Kidney (tissue), 14 donors: Measurements from ENCODE around the gene RAMP3. TPM values are rescaled to one million over a fixed set of nuclear protein-coding genes. Genes with fewer than 3 reads are reported as not detected.

ENCODE experiments used
- DNase-seq, 5 donors: peaks; one replicate each; pipeline ENCODE4 v3.0.0-alpha.2; 2013 to 2020
- FAIRE-seq: peaks from 2 replicates; lab custom pipeline; 2012; peaks lifted over from hg19 to GRCh38; lab: Jason Lieb, UNC
- H3K27ac ChIP-seq, 2 donors: one replicate each; pipeline ENCODE4 v1.7.0; 2013; ENCODE audit warnings: low read depth in 2 of 2, low read length in 2 of 2, inconsistent platforms in 1 of 2
- H3K27me3 ChIP-seq: one replicate; pipeline ENCODE4 v1.7.1; 2013; ENCODE audit warnings: low read length, inconsistent platforms; ENCODE audit not compliant: control insufficient read depth, insufficient read depth
- H3K36me3 ChIP-seq, 3 donors: one replicate each; pipeline versions ENCODE4 v1.7.0 to v1.7.1; 2013; ENCODE audit warnings: low read length in 3 of 3, control low read depth in 1 of 3, inconsistent platforms in 1 of 3; ENCODE audit not compliant: insufficient read depth in 3 of 3, control insufficient read depth in 2 of 3
- H3K4me1 ChIP-seq, 3 donors: one replicate each; pipeline versions ENCODE4 v1.7.0 to v1.7.1; 2013; ENCODE audit warnings: low read length in 3 of 3, inconsistent platforms in 1 of 3, low read depth in 1 of 3; ENCODE audit not compliant: control insufficient read depth in 2 of 3, insufficient read depth in 2 of 3
- H3K4me3 ChIP-seq, 3 donors: one replicate each; pipeline versions ENCODE4 v1.7.0 to v1.8.1; 2013; ENCODE audit warnings: low read length in 3 of 3, control low read depth in 1 of 3, inconsistent platforms in 1 of 3
- H3K9ac ChIP-seq, 3 donors: one replicate each; pipeline versions ENCODE4 v1.7.0 to v1.7.1; 2013; ENCODE audit warnings: low read length in 3 of 3, control low read depth in 1 of 3, inconsistent platforms in 1 of 3
- H3K9me3 ChIP-seq, 3 donors: one replicate each; pipeline versions ENCODE4 v1.7.0 to v1.7.1; 2013; ENCODE audit warnings: low read length in 3 of 3, control low read depth in 1 of 3, inconsistent platforms in 1 of 3; ENCODE audit not compliant: control insufficient read depth in 2 of 3, insufficient read depth in 1 of 3
- CTCF ChIP-seq: IDR thresholded peaks from 3 replicates; pipeline ENCODE4 v1.5.1; 2012; ENCODE audit warnings: mild to moderate bottlenecking, moderate library complexity, borderline replicate concordance; ENCODE audit not compliant: insufficient read depth; ENCODE audit errors: extremely low read depth
- intact Hi-C: fragments of 100-400 bp; cut with DNase I; formaldehyde crosslinking; loops from one replicate; pipeline ENCODE4 v1.11.1; 2022
- polyA plus RNA-seq: library from polyadenylated mRNA; stranded (reverse); fragments of 350-450 nt; fragmentation: Illumina TruSeq; extraction: RNeasy Lipid Tissue Mini Kit (QIAGEN cat#74804); gene quantifications from one replicate; pipeline ENCODE4 v1.2.3, GENCODE V29; 2014; ENCODE audit warnings: low read depth, low replicate concordance; ENCODE audit not compliant: insufficient read depth
- total RNA-seq: library from RNA; stranded (reverse); fragmentation: NEBNext Ultra II Directional; extraction: Animal tissue kit (Norgen Biotek cat#: 25700); gene quantifications from one replicate; pipeline ENCODE4 v1.2.1, GENCODE V29; 2021
- donor health status: control.
- donor health status: control.
- donor health status: control.
- donor health status: control.
- donor health status: control.
- donor health status: DM: yes; HTN: yes; CAD: no.
- donor health status: Normal renal cell carcinoma (clear cell type).

The RAMP3 gene
- total and polyA plus RNA-seq, 2 donors from 2014 or later, result 82.6 to 168 TPM

DNA sequence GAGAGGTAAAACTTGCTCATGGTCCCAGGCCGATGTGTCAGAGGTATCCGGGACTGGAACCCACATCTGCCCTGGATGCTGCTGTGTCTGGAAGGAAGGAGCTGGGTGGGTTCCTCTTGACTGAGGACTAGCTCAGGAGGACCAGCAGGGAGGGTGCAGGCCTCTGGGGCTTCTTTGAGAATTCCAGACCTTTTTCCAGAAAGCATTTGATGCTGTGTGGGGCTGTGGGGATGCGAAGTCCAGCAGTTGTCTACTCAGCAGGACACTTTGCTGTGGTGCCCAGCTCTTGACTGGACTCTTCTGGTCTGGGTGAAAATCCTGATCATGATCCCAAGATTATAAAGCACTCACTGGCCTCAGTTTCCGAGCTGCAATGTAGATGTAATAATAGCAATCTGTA is 1.7 kb downstream of the RAMP3 start:
- Histone ChIP-seq H3K4me3 (peak overlapping the region in 2 of 3 donors; percentile 50 to 51), H3K27ac (peak overlapping the region; percentile 28 to 33), H3K9ac (no peak overlapping the region), H3K9me3 (peaks cover 0 to 3% (median 0%) of the 10 kb centered on the region in 3 donors), H3K27me3 (peaks cover 3% of the 10 kb centered on the region), H3K36me3 (no peaks in the 10 kb centered on the region), H3K4me1 (peaks cover 0 to 3% (median 0%) of the 10 kb centered on the region in 3 donors)
- intact Hi-C loops, result loop anchor here (5.0 to 10.0 kb wide), 2 partner anchors 98 to 706 kb away; no protein-coding TSS in a partner anchor
- DNase-seq (peak in 1 of 5 donors; percentile 27), FAIRE-seq (no peak)
- TF ChIP-seq CTCF, result no peak

GRCh38 chr7:45160417-45160881 is 2.9 kb downstream of the RAMP3 start:
- DNase-seq (peak in 1 of 5 donors; percentile 37), FAIRE-seq (no peak)
- Histone ChIP-seq H3K36me3 (no peaks in the 10 kb centered on the region), H3K27me3 (peaks cover 3% of the 10 kb centered on the region), H3K4me3 (no peak overlapping the region), H3K27ac (no peak overlapping the region), H3K9ac (no peak overlapping the region), H3K9me3 (peaks cover 0 to 3% (median 0%) of the 10 kb centered on the region in 3 donors), H3K4me1 (peaks cover 0 to 3% (median 0%) of the 10 kb centered on the region in 3 donors)
- TF ChIP-seq CTCF, result no peak
- intact Hi-C loops, result no loop called here

DNA sequence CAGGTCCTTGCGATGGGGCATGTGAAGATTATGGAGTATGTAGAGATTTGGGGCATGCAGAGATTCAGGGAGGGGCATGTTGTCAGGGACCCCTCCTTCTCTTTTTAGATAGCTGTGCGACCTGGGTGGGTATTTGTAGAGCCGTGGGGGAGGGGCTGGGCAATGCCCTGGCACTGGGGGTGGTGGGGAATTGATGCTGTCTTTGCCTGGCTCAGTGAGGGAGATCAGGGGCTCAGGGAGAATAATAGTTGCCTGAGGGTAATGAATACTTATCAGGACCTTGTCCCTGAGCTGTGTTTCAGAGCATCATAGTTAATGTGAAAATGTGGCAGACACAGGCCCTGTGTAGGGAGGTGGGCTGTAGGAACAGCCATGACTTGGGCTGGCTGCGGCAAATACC is 3.5 kb downstream of the RAMP3 start:
- Histone ChIP-seq H3K27ac (no peak overlapping the region), H3K9ac (no peak overlapping the region), H3K9me3 (peaks cover 0 to 3% (median 0%) of the 10 kb centered on the region in 3 donors), H3K27me3 (peaks cover 3% of the 10 kb centered on the region), H3K4me3 (peak overlapping the region in 1 of 3 donors; percentile 9), H3K36me3 (no peaks in the 10 kb centered on the region), H3K4me1 (peaks cover 0 to 3% (median 0%) of the 10 kb centered on the region in 3 donors)
- intact Hi-C loops, result no loop called here
- no peak for TF ChIP-seq CTCF
- peak in 1 of 5 donors; percentile 23 for DNase-seq
- no peak for FAIRE-seq
